ENCODE measurements around the gene CGB8.
"Not testable (repeated sequence)": the region's sequence is repeated elsewhere in the genome, so short reads cannot be mapped to it uniquely, and the experiment has no call there.

Gene CGB8

GRCh38 chr19:49064768-49065611 is 16.1 kb upstream of the CGB8 start, which contains the start of gene NTF4:
TSS of gene NTF4 (minus strand) at chr19:49064818. CDS start at chr19:49061997, 2,821 bp downstream.
- DNase-seq (ENCODE audit: low spot score), result peak; percentile 30

- no peak for DNase-seq (ENCODE audit: low spot score)
Observed at GRCh38 chr19:49064029-49064629, 15.2 kb upstream of the CGB8 start.

GRCh38 chr19:49061445-49061844 is 12.5 kb upstream of the CGB8 start:
- DNase-seq (ENCODE audit: low spot score), result no peak

GRCh38 chr19:49061000-49061399 is 12.1 kb upstream of the CGB8 start:
- DNase-seq (ENCODE audit: low spot score), result no peak

GRCh38 chr19:49059053-49059452 is 10.1 kb upstream of the CGB8 start:
- DNase-seq (ENCODE audit: low spot score), result no peak

GRCh38 chr19:49058562-49058961 is 9.7 kb upstream of the CGB8 start:
- DNase-seq (ENCODE audit: low spot score), result no peak

GRCh38 chr19:49057636-49058234 is 8.8 kb upstream of the CGB8 start, which contains the start of gene CGB7:
TSS of gene CGB7 (minus strand) at chr19:49057749. CDS start at chr19:49055375, 2,374 bp downstream.
- DNase-seq (ENCODE audit: low spot score), result peak; percentile 46

- not testable (repeated sequence) for DNase-seq (ENCODE audit: low spot score)
Observed at GRCh38 chr19:49056902-49057596, 8.1 kb upstream of the CGB8 start.

- no peak for DNase-seq (ENCODE audit: low spot score)
Observed at GRCh38 chr19:49056101-49056901, 7.4 kb upstream of the CGB8 start.

- DNase-seq (ENCODE audit: low spot score), result not testable (repeated sequence)
Observed at GRCh38 chr19:49050376-49051033, 1.6 kb upstream of the CGB8 start.

GRCh38 chr19:49049834-49050233 is 923 bp upstream of the CGB8 start:
- not testable (repeated sequence) for DNase-seq (ENCODE audit: low spot score)

GRCh38 chr19:49043548-49043947 is 5.4 kb downstream of the CGB8 start, which contains the start of gene CGB5:
TSS of gene CGB5 (plus strand) at chr19:49043848. CDS start at chr19:49044210, 362 bp downstream.
- DNase-seq (ENCODE audit: low spot score), result not testable (repeated sequence)

- DNase-seq (ENCODE audit: low spot score), result not testable (repeated sequence)
Observed at GRCh38 chr19:49042666-49043065, 6.2 kb downstream of the CGB8 start.

- DNase-seq (ENCODE audit: low spot score), result no peak
Observed at GRCh38 chr19:49042177-49042576, 6.7 kb downstream of the CGB8 start.

- DNase-seq (ENCODE audit: low spot score), result not testable (repeated sequence)
Observed at GRCh38 chr19:49039736-49040135, 9.2 kb downstream of the CGB8 start.

GRCh38 chr19:49038557-49039276 is 10.2 kb downstream of the CGB8 start:
- DNase-seq (ENCODE audit: low spot score), result not testable (repeated sequence)

GRCh38 chr19:49038111-49038510 is 10.8 kb downstream of the CGB8 start:
- DNase-seq (ENCODE audit: low spot score), result not testable (repeated sequence)

- peak; percentile 62 for DNase-seq (ENCODE audit: low spot score)
Observed at GRCh38 chr19:49036815-49037214, 12.1 kb downstream of the CGB8 start, which contains the start of gene CGB1. TSS of gene CGB1 (minus strand) at chr19:49036895. CDS start at chr19:49036711, 184 bp downstream.

GRCh38 chr19:49031642-49032301 is 17.1 kb downstream of the CGB8 start, which contains the start of gene CGB2:
TSS of gene CGB2 (plus strand) at chr19:49031890. CDS start at chr19:49032096, 206 bp downstream.
- peak; percentile 48 for DNase-seq (ENCODE audit: low spot score)
